Body of pancreas (tissue), 4 donors: ENCODE results near the gene HSD17B1. TPM values are rescaled to one million over a fixed set of nuclear protein-coding genes. Genes with fewer than 3 reads are reported as not detected.
A peak's percentile ranks its signal among the peaks of the same experiment; 100 is the strongest.

Experiments used
- ATAC-seq: fragments of 150-250 bp; one replicate; pipeline ENCODE4 v1.9.1; 2016
- DNase-seq, 4 donors: peaks; one replicate each; pipeline ENCODE4 v3.0.0-alpha.2; 2019
- H3K27ac ChIP-seq, 4 donors: fragments of 200-600 bp; sonication (generic); 1 replicate in 3 of 4; 2 replicates in 1 of 4; pipeline versions ENCODE4 v1.5.1 to v1.6.1; 2016 to 2019; ENCODE audit warnings: mild to moderate bottlenecking in 1 of 4, mixed read lengths in 1 of 4, moderate library complexity in 1 of 4
- H3K27me3 ChIP-seq, 2 donors: fragments of 200-600 bp; sonication (generic); one replicate each; pipeline ENCODE4 v1.6.0; 2016; ENCODE audit warnings: mild to moderate bottlenecking in 1 of 2
- H3K36me3 ChIP-seq, 2 donors: fragments of 200-600 bp; sonication (generic); replicated peaks in 1 of 2; 2 replicates each; pipeline ENCODE4 v1.5.1; 2016; ENCODE audit warnings: low read depth in 2 of 2; ENCODE audit not compliant: insufficient read depth in 1 of 2
- H3K4me1 ChIP-seq: fragments of 200-600 bp; sonication (generic); one replicate; pipeline ENCODE4 v1.6.0; 2016
- H3K4me3 ChIP-seq, 2 donors: fragments of 200-600 bp; sonication (generic); 1 replicate in 1 of 2; 2 replicates in 1 of 2; pipeline ENCODE4 v1.5.1; 2016 to 2019
- H3K9me3 ChIP-seq, 3 donors: fragments of 200-600 bp; sonication (generic); 1 replicate in 2 of 3; 2 replicates in 1 of 3; pipeline ENCODE4 v1.5.1; 2016
- CTCF ChIP-seq, 7 experiments: fragments of 450-650 bp in 4 of 7; fragments of 200-600 bp in 3 of 7; sonication (generic) in 3 of 7; IDR thresholded peaks; one replicate each; pipeline ENCODE4 v1.5.1; 2016 to 2019; ENCODE audit warnings: antibody characterized with exemption in 7 of 7
- POLR2A ChIP-seq, 3 donors: fragments of 450-650 bp; IDR thresholded peaks; one replicate each; pipeline ENCODE4 v1.6.1; 2016; ENCODE audit warnings: antibody characterized with exemption in 3 of 3, mild to moderate bottlenecking in 2 of 3
- WGBS, 2 donors: methylation state at CpG; one replicate each; pipeline ENCODE4 v1.1.5; 2017; 5-methylcytosine and 5-hydroxymethylcytosine counted together
- intact Hi-C: fragments of 100-400 bp; cut with DNase I; formaldehyde crosslinking; loops from one replicate; pipeline ENCODE4 v1.15.1; 2023
- total RNA-seq, 2 donors: library from RNA; depleted of rRNA; stranded (reverse); fragments of >200 nt; gene quantifications; one replicate each; pipeline ENCODE4 v1.1.0, GENCODE V29; 2016

The HSD17B1 gene
- total RNA-seq, 2 donors from 2014 or later = 0.78 to 9.2 TPM

GRCh38 chr17:42536048-42536371, 16.7 kb upstream of the HSD17B1 start, which contains the start of gene NAGLU:
Gene NAGLU (plus strand): TSS chr17:42536241. CDS start chr17:42536273, 32 bp downstream.
- no peaks in the 10 kb centered on the region for H3K9me3 ChIP-seq
- peaks cover 39% of the 10 kb centered on the region for H3K4me1 ChIP-seq
- peaks cover 0 to 4% of the 10 kb centered on the region in 2 donors for H3K36me3 ChIP-seq
- no peaks in the 10 kb centered on the region for H3K27me3 ChIP-seq
- peak within 1 kb of the TSS; percentile 27 to 47 for H3K4me3 ChIP-seq
- peak; percentile 96 to 99 (median 97) for DNase-seq
- ATAC-seq = peak; percentile 92
- intact Hi-C loops = no loop called here
- peak within 1 kb of the TSS; percentile 90 to 94 (median 92) for H3K27ac ChIP-seq
- TF ChIP-seq POLR2A (IDR thresholded peaks at IDR 0.05) = peak in 2 of 3 donors; percentile 54 to 58
- TF ChIP-seq CTCF (IDR thresholded peaks at IDR 0.05) = no peak
- WGBS, 2 donors = 0% methylated on average over 9 to 12 of the region's 40 CpGs

GRCh38 chr17:42536372-42537155, 16.2 kb upstream of the HSD17B1 start:
- DNase-seq = peak; percentile 87 to 94 (median 92)
- intact Hi-C loops = no loop called here

GRCh38 chr17:42537156-42537805, 15.4 kb upstream of the HSD17B1 start:
- H3K9me3 ChIP-seq = no peaks in the 10 kb centered on the region
- H3K4me1 ChIP-seq = peaks cover 30% of the 10 kb centered on the region
- WGBS, 2 donors = 78 to 95% methylated on average over 12 to 31 of the region's 31 CpGs
- H3K4me3 ChIP-seq = peak overlapping the region; percentile 27 to 47
- intact Hi-C loops = no loop called here
- H3K36me3 ChIP-seq = peaks cover 0 to 8% of the 10 kb centered on the region in 2 donors
- TF ChIP-seq POLR2A (IDR thresholded peaks at IDR 0.05) (no peak), CTCF (IDR thresholded peaks at IDR 0.05) (no peak)
- no peak for ATAC-seq
- H3K27ac ChIP-seq = peak overlapping the region; percentile 90 to 94 (median 92)
- DNase-seq = no peak
- H3K27me3 ChIP-seq = no peaks in the 10 kb centered on the region

More at GRCh38 chr17:42536372-42537155, 16.2 kb upstream of the HSD17B1 start:
- ATAC-seq = peak; percentile 83
- Histone ChIP-seq H3K27ac (peak overlapping the region; percentile 90 to 94 (median 92)), H3K9me3 (no peaks in the 10 kb centered on the region), H3K27me3 (no peaks in the 10 kb centered on the region), H3K36me3 (peaks cover 0 to 6% of the 10 kb centered on the region in 2 donors), H3K4me3 (peak overlapping the region; percentile 27 to 47), H3K4me1 (peaks cover 33% of the 10 kb centered on the region)
- WGBS, 2 donors = 0 to 1% methylated on average over 14 to 45 of the region's 65 CpGs
- TF ChIP-seq CTCF (IDR thresholded peaks at IDR 0.05) (peak in 2 of 7 experiments; percentile 11 to 16), POLR2A (IDR thresholded peaks at IDR 0.05) (peak in 2 of 3 donors; percentile 28 to 53)

GRCh38 chr17:42537826-42538451, 14.8 kb upstream of the HSD17B1 start:
- DNase-seq (no peak), ATAC-seq (no peak)
- Histone ChIP-seq H3K27ac (no peak overlapping the region), H3K4me1 (peaks cover 30% of the 10 kb centered on the region), H3K4me3 (no peak overlapping the region), H3K9me3 (no peaks in the 10 kb centered on the region), H3K36me3 (peaks cover 0 to 9% of the 10 kb centered on the region in 2 donors), H3K27me3 (no peaks in the 10 kb centered on the region)
- no peak for TF ChIP-seq POLR2A (IDR thresholded peaks at IDR 0.05)
- no peak for TF ChIP-seq CTCF (IDR thresholded peaks at IDR 0.05)
- intact Hi-C loops = no loop called here
- WGBS, 2 donors = 93 to 97% methylated on average over 5 of the region's 5 CpGs
